GM12878 (cell line): ENCODE results near the gene SPDYA. TPM values are rescaled to one million over a fixed set of nuclear protein-coding genes. Genes with fewer than 3 reads are reported as not detected.
A peak's percentile ranks its signal among the peaks of the same experiment; 100 is the strongest.

ENCODE experiments used
- BRCA1 ChIP-seq: IDR thresholded peaks from 2 replicates; pipeline ENCODE4 v1.6.1; 2011; ENCODE audit warnings: low read depth, low read length, improper control_type of control experiment
- HDAC2 ChIP-seq: fragments of 200-600 bp; sonication (generic); IDR thresholded peaks from 2 replicates; pipeline ENCODE4 v1.6.1; 2017
- IRF4 ChIP-seq: IDR thresholded peaks from 2 replicates; pipeline ENCODE4 v1.6.1; 2011; ENCODE audit warnings: low read depth, low read length
- LARP7 ChIP-seq: fragments of 450-650 bp; IDR thresholded peaks from 2 replicates; pipeline ENCODE4 v1.6.1; 2017; ENCODE audit warnings: mild to moderate bottlenecking
- MTA3 ChIP-seq: IDR thresholded peaks from 2 replicates; pipeline ENCODE4 v1.6.1; 2012; ENCODE audit warnings: low read length, inconsistent platforms, borderline replicate concordance
- NFYA ChIP-seq: IDR thresholded peaks from 2 replicates; pipeline ENCODE4 v1.6.1; 2011; ENCODE audit warnings: low read depth, mild to moderate bottlenecking, low read length, improper control_type of control experiment, borderline replicate concordance
- PML ChIP-seq: IDR thresholded peaks from 2 replicates; pipeline ENCODE4 v1.6.1; 2012; ENCODE audit warnings: low read length, inconsistent platforms
- RUNX3 ChIP-seq: IDR thresholded peaks from 2 replicates; pipeline ENCODE4 v1.6.1; 2012; ENCODE audit warnings: low read length, inconsistent platforms
- SIN3A ChIP-seq: IDR thresholded peaks from 2 replicates; pipeline ENCODE4 v1.6.1; 2012; ENCODE audit warnings: low read depth, low read length, improper control_type of control experiment
- SMC3 ChIP-seq: IDR thresholded peaks from 2 replicates; pipeline ENCODE4 v1.6.1; 2011; ENCODE audit warnings: low read length, improper control_type of control experiment, borderline replicate concordance
- SREBF1 ChIP-seq: IDR thresholded peaks from 2 replicates; pipeline ENCODE4 v1.6.1; 2012; ENCODE audit warnings: mild to moderate bottlenecking, low read length
- TCF3 ChIP-seq: IDR thresholded peaks from 2 replicates; pipeline ENCODE4 v1.6.1; 2012; ENCODE audit warnings: low read depth, mild to moderate bottlenecking, low read length, borderline replicate concordance; ENCODE audit not compliant: insufficient read depth
- WRNIP1 ChIP-seq: IDR thresholded peaks from 2 replicates; pipeline ENCODE4 v1.6.1; 2011; ENCODE audit warnings: low read depth, low read length, improper control_type of control experiment, borderline replicate concordance
- polyA plus RNA-seq, 11 experiments: library from polyadenylated mRNA; depleted of rRNA in 4 of 11; unstranded in 6 of 11; stranded (reverse) in 5 of 11; fragments of >200 nt; fragmentation: Nextera tagmentation in 4 of 11; fragmentation: Illumina TruSeq in 1 of 11; extraction: Ambion mirVana in 4 of 11; extraction: Trizol in 1 of 11; gene quantifications; 1 replicate in 1 of 11; 2 replicates in 10 of 11; pipeline versions ENCODE4 v1.2.1 to v1.2.3, GENCODE V29; 2011 to 2016; ENCODE audit warnings: inconsistent platforms in 2 of 11, missing spikeins in 2 of 11, low read depth in 1 of 11
- total RNA-seq, 4 experiments: library from RNA; depleted of rRNA in 3 of 4; stranded (reverse); fragments of >200 nt in 3 of 4; fragmentation: Illumina TruSeq in 1 of 4; extraction: Trizol in 1 of 4; gene quantifications; 2 replicates each; pipeline versions ENCODE4 v1.2.1 to v1.2.3, GENCODE V29; 2013 to 2021
- TF ChIP-seq, protein P1 (sequence below): fragments of 450-650 bp; IDR thresholded peaks from 2 replicates; pipeline ENCODE4 v1.6.1; 2017; ENCODE audit warnings: borderline replicate concordance

SPDYA gene
- total and polyA plus RNA-seq, 10 of the 15 experiments (the other 5 are each of a cell fraction or from before 2014, with no cell fraction given), result 0.12 to 2.4 (median 0.50) TPM

DNA sequence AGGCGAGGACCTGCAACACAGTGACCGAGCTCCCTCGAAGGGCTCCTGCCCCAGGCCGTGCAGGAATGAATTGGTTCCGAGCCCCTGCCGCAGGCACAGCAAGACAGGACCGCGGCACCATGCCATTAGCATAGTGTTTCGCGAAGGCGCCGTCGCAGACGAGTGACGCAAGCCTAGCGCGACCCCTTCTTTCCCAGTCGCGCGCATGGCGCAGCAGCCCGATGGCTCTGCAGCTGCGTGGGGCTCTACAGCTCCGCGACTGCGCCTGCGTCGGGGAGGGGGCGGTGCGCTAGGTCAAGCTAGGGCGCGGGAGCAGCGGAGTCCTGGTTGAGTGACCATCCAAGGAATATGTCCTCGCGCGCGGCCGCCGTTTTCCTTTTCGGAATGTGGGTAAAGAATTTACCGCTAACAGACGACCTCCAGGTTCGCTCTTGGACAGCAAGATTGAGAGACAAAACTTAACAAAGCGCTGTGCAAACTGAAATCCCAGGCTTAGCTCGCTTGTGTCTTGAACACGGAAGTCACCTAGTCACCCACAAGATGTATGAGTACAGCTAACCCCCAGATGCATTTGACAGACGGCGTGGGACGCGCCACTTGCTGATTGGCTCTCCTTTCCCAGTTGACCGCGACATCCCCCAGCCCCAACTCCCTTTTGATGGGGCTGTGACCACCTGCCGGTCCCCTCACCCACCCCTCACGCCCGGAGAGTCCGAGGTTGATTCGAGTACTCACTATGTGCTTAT, 59.7 kb downstream of the SPDYA start, which contains the start of gene TRMT61B (continued):
- TF ChIP-seq SREBF1 (peak; percentile 70; the same call in 1 of the 2 replicates), NFYA (no peak), MTA3 (no peak), LARP7 (no peak; the same call in 1 of the 2 replicates), SIN3A (peak; percentile 96), PML (peak; percentile 98), HDAC2 (no peak), BRCA1 (0 out of 2 replicates have a peak, but pooled peaks have one; percentile 44), TCF3 (peak; percentile 84), IRF4 (peak; percentile 76), WRNIP1 (no peak; the same call in 1 of the 2 replicates), SMC3 (no peak), RUNX3 (peak; percentile 54)
- TF ChIP-seq, protein P1, sequence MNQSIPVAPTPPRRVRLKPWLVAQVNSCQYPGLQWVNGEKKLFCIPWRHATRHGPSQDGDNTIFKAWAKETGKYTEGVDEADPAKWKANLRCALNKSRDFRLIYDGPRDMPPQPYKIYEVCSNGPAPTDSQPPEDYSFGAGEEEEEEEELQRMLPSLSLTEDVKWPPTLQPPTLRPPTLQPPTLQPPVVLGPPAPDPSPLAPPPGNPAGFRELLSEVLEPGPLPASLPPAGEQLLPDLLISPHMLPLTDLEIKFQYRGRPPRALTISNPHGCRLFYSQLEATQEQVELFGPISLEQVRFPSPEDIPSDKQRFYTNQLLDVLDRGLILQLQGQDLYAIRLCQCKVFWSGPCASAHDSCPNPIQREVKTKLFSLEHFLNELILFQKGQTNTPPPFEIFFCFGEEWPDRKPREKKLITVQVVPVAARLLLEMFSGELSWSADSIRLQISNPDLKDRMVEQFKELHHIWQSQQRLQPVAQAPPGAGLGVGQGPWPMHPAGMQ, result no peak
